ENCODE measurements around the gene PSMD6. TPM values are rescaled to one million over a fixed set of nuclear protein-coding genes. Genes with fewer than 3 reads are reported as not detected.

PSMD6 gene
- total and polyA plus RNA-seq, 9 of the 15 experiments (the other 6 are each of a cell fraction or from before 2014, with no cell fraction given) = 78.2 to 133 (median 113) TPM

DNA sequence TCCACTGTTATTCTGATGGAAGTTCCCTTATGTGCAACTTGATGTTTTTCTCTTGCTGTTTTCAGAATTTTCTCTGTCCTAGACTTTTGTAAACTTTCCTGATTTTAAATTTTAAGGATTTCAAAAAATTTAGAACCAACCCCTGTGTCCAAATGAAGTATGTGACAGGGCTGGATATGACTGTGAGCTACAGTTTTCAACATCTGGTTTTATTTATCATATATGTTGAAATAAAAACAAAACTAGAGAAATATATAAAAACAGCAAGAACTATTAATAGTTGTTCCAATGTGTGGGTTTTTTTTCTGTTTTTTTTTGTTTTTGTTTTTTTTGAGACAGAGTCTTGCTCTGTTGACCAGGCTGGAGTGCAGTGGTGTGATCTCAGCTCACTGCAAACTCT, 47.4 kb upstream of the PSMD6 start:
- H3K9ac ChIP-seq (ENCODE audit: insufficient read depth in 1 of 2, low read depth in 2 of 2, low read length in 2 of 2) = no peak overlapping the region
- H3K4me1 ChIP-seq (replicated peaks in 1 of 2; ENCODE audit: control insufficient read depth in 2 of 2, insufficient read depth in 2 of 2, low read length in 2 of 2) = no peaks in the 10 kb centered on the region
- ChIA-PET CTCF (ENCODE audit: low intra/inter-chr PET ratio) (no interaction called here), POLR2A (interaction anchor here (1.4 kb wide), 1 partner anchor 18 kb away, joined by 5 read pairs; no protein-coding TSS in a partner anchor)
- H3K27ac ChIP-seq (ENCODE audit: extremely low read depth, low read depth, low read length) = no peak overlapping the region
- no peak overlapping the region for H2AFZ ChIP-seq (ENCODE audit: low read depth, low read length)
- no TSS peak for BruUV-seq (replicated peaks)
- intact Hi-C loops (cut with micrococcal nuclease) = no loop called here
- no peaks in the 10 kb centered on the region for H3K27me3 ChIP-seq (ENCODE audit: control insufficient read depth in 2 of 2, insufficient read depth in 2 of 2, low read length in 2 of 2)
- DNase-seq (ENCODE audit: extremely low read depth in 1 of 4, low spot score in 3 of 4) (no peak), ATAC-seq (no peak), FAIRE-seq (no peak)
- H4K20me1 ChIP-seq (replicated peaks; ENCODE audit: control insufficient read depth, insufficient read depth, low read length) = no peaks in the 10 kb centered on the region
- TF ChIP-seq, protein P1, sequence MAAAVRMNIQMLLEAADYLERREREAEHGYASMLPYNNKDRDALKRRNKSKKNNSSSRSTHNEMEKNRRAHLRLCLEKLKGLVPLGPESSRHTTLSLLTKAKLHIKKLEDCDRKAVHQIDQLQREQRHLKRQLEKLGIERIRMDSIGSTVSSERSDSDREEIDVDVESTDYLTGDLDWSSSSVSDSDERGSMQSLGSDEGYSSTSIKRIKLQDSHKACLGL (CRISPR knock-in tag; IDR thresholded peaks at IDR 0.05; ENCODE audit: borderline replicate concordance, poor library complexity, severe bottlenecking) = no peak
- no peak for TF ChIP-seq CREBBP (IDR thresholded peaks at IDR 0.05; ENCODE audit: low read depth, low read length)
- no peak for TF ChIP-seq ZNF12 (CRISPR knock-in tag; IDR thresholded peaks at IDR 0.05)
- no peak for TF ChIP-seq MXI1 (IDR thresholded peaks at IDR 0.05; ENCODE audit: low read depth, low read length)
- TF ChIP-seq, protein P2, sequence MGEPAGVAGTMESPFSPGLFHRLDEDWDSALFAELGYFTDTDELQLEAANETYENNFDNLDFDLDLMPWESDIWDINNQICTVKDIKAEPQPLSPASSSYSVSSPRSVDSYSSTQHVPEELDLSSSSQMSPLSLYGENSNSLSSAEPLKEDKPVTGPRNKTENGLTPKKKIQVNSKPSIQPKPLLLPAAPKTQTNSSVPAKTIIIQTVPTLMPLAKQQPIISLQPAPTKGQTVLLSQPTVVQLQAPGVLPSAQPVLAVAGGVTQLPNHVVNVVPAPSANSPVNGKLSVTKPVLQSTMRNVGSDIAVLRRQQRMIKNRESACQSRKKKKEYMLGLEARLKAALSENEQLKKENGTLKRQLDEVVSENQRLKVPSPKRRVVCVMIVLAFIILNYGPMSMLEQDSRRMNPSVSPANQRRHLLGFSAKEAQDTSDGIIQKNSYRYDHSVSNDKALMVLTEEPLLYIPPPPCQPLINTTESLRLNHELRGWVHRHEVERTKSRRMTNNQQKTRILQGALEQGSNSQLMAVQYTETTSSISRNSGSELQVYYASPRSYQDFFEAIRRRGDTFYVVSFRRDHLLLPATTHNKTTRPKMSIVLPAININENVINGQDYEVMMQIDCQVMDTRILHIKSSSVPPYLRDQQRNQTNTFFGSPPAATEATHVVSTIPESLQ (CRISPR knock-in tag; IDR thresholded peaks at IDR 0.05) = no peak
- TF ChIP-seq MEF2A (IDR thresholded peaks at IDR 0.05; ENCODE audit: control insufficient read depth, low read depth, low read length) = no peak
- TF ChIP-seq BCOR (IDR thresholded peaks at IDR 0.05) = no peak
- in situ Hi-C loops (cut with MboI) = no loop called here
- no peaks in the 10 kb centered on the region for H3K9me3 ChIP-seq (replicated peaks; ENCODE audit: control insufficient read depth, insufficient read depth, low read depth, low read length)
- no peaks in the 10 kb centered on the region for H3K79me2 ChIP-seq (ENCODE audit: control insufficient read depth, insufficient read depth, low read length)
- no peaks in the 10 kb centered on the region for H3K36me3 ChIP-seq (ENCODE audit: control insufficient read depth, insufficient read depth, low read length)
- no peaks in the 10 kb centered on the region for H3K9me1 ChIP-seq (ENCODE audit: control insufficient read depth, insufficient read depth, low read length)
- H3K4me3 ChIP-seq = no peak overlapping the region
- no peak overlapping the region for H3K4me2 ChIP-seq (ENCODE audit: insufficient read depth, low read length)

Data from K562 (cell line).